Astrocyte of the spinal cord (primary cell): ENCODE data around the gene CLEC7A.
A peak's percentile ranks its signal among the peaks of the same experiment; 100 is the strongest.

ENCODE experiments used
- DNase-seq: peaks from one replicate; pipeline ENCODE4 v3.0.0; 2011; ENCODE audit warnings: low read depth, low spot score
- H3K4me3 ChIP-seq: 2 replicates; pipeline ENCODE4 v1.5.1; 2011; ENCODE audit warnings: low read depth, mild to moderate bottlenecking, low read length, moderate library complexity
- CTCF ChIP-seq: IDR thresholded peaks from 2 replicates; pipeline ENCODE4 v1.5.1; 2012; ENCODE audit warnings: low read depth, mild to moderate bottlenecking, low read length, inconsistent platforms
- in situ Hi-C: cut with HindIII; loops from 2 replicates; pipeline ENCODE4 v1.10.0; 2017; ENCODE audit warnings: low sequenced_read_pairs

Gene CLEC7A

GRCh38 chr12:10159280-10159679 lies 29.3 kb upstream of the CLEC7A start:
- DNase-seq: no peak
- no peak overlapping the region for H3K4me3 ChIP-seq
- no peak for TF ChIP-seq CTCF
- in situ Hi-C loops: no loop called here

- no peak overlapping the region for H3K4me3 ChIP-seq
- in situ Hi-C loops: no loop called here
- DNase-seq: no peak
- TF ChIP-seq CTCF: no peak
These were observed 28.4 kb upstream of the CLEC7A start for GRCh38 chr12:10158406-10158805.

- no peak overlapping the region for H3K4me3 ChIP-seq
- DNase-seq: no peak
- TF ChIP-seq CTCF: no peak
- in situ Hi-C loops: no loop called here
These were observed 26.0 kb upstream of the CLEC7A start for GRCh38 chr12:10155966-10156365.

GRCh38 chr12:10154145-10154496 lies 24.1 kb upstream of the CLEC7A start:
- DNase-seq: no peak
- in situ Hi-C loops: no loop called here
- peak overlapping the region; percentile 53 for H3K4me3 ChIP-seq

GRCh38 chr12:10153271-10154144 lies 23.5 kb upstream of the CLEC7A start:
- H3K4me3 ChIP-seq: peak overlapping the region; percentile 53
- in situ Hi-C loops: no loop called here
- TF ChIP-seq CTCF: peak; percentile 71
- DNase-seq: peak; percentile 75

More at GRCh38 chr12:10154145-10154496, 24.1 kb upstream of the CLEC7A start:
- TF ChIP-seq CTCF: no peak

GRCh38 chr12:10151621-10152020 lies 21.6 kb upstream of the CLEC7A start:
- in situ Hi-C loops: no loop called here
- no peak for DNase-seq
- no peak for TF ChIP-seq CTCF
- no peak overlapping the region for H3K4me3 ChIP-seq
